OCI-LY1 (cell line): ENCODE data around the gene PEAK1.

Experiments
- EZH2 ChIP-seq: fragments of 200-600 bp; sonication (generic), shearing (Covaris generic); IDR thresholded peaks from 2 replicates; pipeline ENCODE4 v1.8.0; 2017; ENCODE audit warnings: borderline replicate concordance, mixed run types, mild to moderate bottlenecking, antibody characterized with exemption, low read length, moderate library complexity, mixed read lengths
- TF ChIP-seq, protein P1 (sequence below): fragments of 200-600 bp; sonication (generic), shearing (Covaris generic); IDR thresholded peaks from 2 replicates; pipeline ENCODE4 v1.5.1; 2017; ENCODE audit warnings: mild to moderate bottlenecking, antibody characterized with exemption, low read length, moderate library complexity, mixed read lengths

DNA sequence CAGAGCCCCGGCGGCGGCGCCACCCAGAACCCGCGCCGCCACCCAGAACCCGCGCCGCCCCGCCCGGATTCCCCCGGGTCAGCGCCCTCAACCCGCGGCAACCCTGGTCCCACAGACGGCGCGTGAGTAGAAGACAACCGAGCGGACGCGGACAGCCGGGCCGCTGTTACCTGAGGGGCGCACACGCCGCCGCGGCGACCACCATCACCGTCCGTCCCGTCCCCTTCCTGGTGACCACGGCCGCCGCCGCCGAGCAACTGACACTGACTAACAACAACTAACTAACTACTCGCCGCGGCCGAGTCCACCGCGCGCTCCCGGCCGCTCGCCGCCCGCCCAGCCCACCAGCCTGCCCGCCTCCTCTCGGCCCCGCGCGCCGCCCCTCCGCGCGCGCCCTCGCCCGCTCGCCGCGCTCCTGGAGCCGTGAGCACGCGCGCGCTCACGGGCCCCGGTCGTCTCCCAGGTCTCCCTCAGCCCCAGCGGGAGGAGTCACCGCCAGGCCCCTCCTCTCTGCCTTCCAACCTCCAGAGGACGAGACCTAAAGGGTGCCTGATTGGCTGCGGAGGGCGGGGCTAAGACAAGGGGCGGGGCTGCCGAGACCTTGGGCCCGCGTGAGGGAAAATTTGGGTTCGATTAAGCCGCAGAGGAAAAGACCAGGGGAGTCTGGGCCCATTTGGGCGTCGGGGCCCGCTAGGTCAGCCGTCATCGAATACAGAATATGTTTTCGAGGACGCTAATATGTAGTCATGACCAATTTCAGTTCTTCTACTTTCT lies at the start of gene PEAK1:
- TF ChIP-seq, protein P1, sequence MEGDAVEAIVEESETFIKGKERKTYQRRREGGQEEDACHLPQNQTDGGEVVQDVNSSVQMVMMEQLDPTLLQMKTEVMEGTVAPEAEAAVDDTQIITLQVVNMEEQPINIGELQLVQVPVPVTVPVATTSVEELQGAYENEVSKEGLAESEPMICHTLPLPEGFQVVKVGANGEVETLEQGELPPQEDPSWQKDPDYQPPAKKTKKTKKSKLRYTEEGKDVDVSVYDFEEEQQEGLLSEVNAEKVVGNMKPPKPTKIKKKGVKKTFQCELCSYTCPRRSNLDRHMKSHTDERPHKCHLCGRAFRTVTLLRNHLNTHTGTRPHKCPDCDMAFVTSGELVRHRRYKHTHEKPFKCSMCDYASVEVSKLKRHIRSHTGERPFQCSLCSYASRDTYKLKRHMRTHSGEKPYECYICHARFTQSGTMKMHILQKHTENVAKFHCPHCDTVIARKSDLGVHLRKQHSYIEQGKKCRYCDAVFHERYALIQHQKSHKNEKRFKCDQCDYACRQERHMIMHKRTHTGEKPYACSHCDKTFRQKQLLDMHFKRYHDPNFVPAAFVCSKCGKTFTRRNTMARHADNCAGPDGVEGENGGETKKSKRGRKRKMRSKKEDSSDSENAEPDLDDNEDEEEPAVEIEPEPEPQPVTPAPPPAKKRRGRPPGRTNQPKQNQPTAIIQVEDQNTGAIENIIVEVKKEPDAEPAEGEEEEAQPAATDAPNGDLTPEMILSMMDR, result no peak
- no peak for TF ChIP-seq EZH2
